ENCODE measurements around the gene ACAA1. TPM values are rescaled to one million over a fixed set of nuclear protein-coding genes. Genes with fewer than 3 reads are reported as not detected.
"Not testable (repeated sequence)": the region's sequence is repeated elsewhere in the genome, so short reads cannot be mapped to it uniquely, and the experiment has no call there.

ACAA1 gene
- total RNA-seq, 1 donor from 2014 or later = 81.7 TPM

GRCh38 chr3:38137615-38138348, 855 bp upstream of the ACAA1 start:
- Histone ChIP-seq H3K27me3 (no peaks in the 10 kb centered on the region), H3K27ac (peak overlapping the region; percentile 96), H3K4me3 (peak overlapping the region; percentile 83), H3K9me3 (no peaks in the 10 kb centered on the region), H3K4me1 (peaks cover 42% of the 10 kb centered on the region), H3K36me3 (peaks cover 36% of the 10 kb centered on the region)
- DNase-seq (no peak), ATAC-seq (no peak)
- intact Hi-C loops (cut with DNase I) = no loop called here
- TF ChIP-seq CTCF (IDR thresholded peaks at IDR 0.05) = no peak

GRCh38 chr3:38136393-38136776, 542 bp downstream of the ACAA1 start:
- H3K4me3 ChIP-seq = peak overlapping the region; percentile 83
- peaks cover 42% of the 10 kb centered on the region for H3K4me1 ChIP-seq
- H3K36me3 ChIP-seq = peaks cover 47% of the 10 kb centered on the region
- no peaks in the 10 kb centered on the region for H3K9me3 ChIP-seq
- DNase-seq (no peak), ATAC-seq (no peak)
- no peak for TF ChIP-seq CTCF (IDR thresholded peaks at IDR 0.05)
- intact Hi-C loops (cut with DNase I) = no loop called here
- H3K27ac ChIP-seq = peak overlapping the region; percentile 85
- no peaks in the 10 kb centered on the region for H3K27me3 ChIP-seq

GRCh38 chr3:38135621-38136277, 1.2 kb downstream of the ACAA1 start:
- H3K9me3 ChIP-seq; intact Hi-C loops (cut with DNase I); ATAC-seq; H3K27me3 ChIP-seq; DNase-seq: not testable (repeated sequence)
- Histone ChIP-seq H3K27ac (peak overlapping the region; percentile 85), H3K4me3 (peak overlapping the region; percentile 83), H3K4me1 (peaks cover 42% of the 10 kb centered on the region), H3K36me3 (peaks cover 48% of the 10 kb centered on the region)

- intact Hi-C loops (cut with DNase I); H3K27me3 ChIP-seq; H3K9me3 ChIP-seq; H3K27ac ChIP-seq; ATAC-seq; H3K4me3 ChIP-seq; DNase-seq: not testable (repeated sequence)
- Histone ChIP-seq H3K4me1 (peaks cover 31% of the 10 kb centered on the region), H3K36me3 (peaks cover 55% of the 10 kb centered on the region)
Observed at GRCh38 chr3:38134517-38135143, 2.3 kb downstream of the ACAA1 start.

- intact Hi-C loops (cut with DNase I) = no loop called here
- Histone ChIP-seq H3K27me3 (no peaks in the 10 kb centered on the region), H3K4me1 (peaks cover 27% of the 10 kb centered on the region), H3K4me3 (no peak overlapping the region), H3K27ac (peak overlapping the region; percentile 32), H3K36me3 (peaks cover 63% of the 10 kb centered on the region), H3K9me3 (no peaks in the 10 kb centered on the region)
- no peak for ATAC-seq
- no peak for TF ChIP-seq CTCF (IDR thresholded peaks at IDR 0.05)
- DNase-seq = peak; percentile 59
Observed at GRCh38 chr3:38133557-38134405, 3.1 kb downstream of the ACAA1 start.

GRCh38 chr3:38133209-38133556, 3.7 kb downstream of the ACAA1 start:
- peak overlapping the region; percentile 32 for H3K27ac ChIP-seq
- H3K9me3 ChIP-seq = no peaks in the 10 kb centered on the region
- H3K27me3 ChIP-seq = no peaks in the 10 kb centered on the region
- ATAC-seq = no peak
- H3K4me1 ChIP-seq = peaks cover 31% of the 10 kb centered on the region
- TF ChIP-seq CTCF (IDR thresholded peaks at IDR 0.05) = no peak
- DNase-seq = no peak
- H3K36me3 ChIP-seq = peaks cover 69% of the 10 kb centered on the region
- intact Hi-C loops (cut with DNase I) = no loop called here
- no peak overlapping the region for H3K4me3 ChIP-seq
